ENCODE results near the gene TGM1. TPM values are rescaled to one million over a fixed set of nuclear protein-coding genes. Genes with fewer than 3 reads are reported as not detected.
"Not testable (repeated sequence)": the region's sequence is repeated elsewhere in the genome, so short reads cannot be mapped to it uniquely, and the experiment has no call there.

The TGM1 gene
- total RNA-seq, 4 donors from 2014 or later, result 1.3 to 43.3 (median 6.3) TPM

DNA sequence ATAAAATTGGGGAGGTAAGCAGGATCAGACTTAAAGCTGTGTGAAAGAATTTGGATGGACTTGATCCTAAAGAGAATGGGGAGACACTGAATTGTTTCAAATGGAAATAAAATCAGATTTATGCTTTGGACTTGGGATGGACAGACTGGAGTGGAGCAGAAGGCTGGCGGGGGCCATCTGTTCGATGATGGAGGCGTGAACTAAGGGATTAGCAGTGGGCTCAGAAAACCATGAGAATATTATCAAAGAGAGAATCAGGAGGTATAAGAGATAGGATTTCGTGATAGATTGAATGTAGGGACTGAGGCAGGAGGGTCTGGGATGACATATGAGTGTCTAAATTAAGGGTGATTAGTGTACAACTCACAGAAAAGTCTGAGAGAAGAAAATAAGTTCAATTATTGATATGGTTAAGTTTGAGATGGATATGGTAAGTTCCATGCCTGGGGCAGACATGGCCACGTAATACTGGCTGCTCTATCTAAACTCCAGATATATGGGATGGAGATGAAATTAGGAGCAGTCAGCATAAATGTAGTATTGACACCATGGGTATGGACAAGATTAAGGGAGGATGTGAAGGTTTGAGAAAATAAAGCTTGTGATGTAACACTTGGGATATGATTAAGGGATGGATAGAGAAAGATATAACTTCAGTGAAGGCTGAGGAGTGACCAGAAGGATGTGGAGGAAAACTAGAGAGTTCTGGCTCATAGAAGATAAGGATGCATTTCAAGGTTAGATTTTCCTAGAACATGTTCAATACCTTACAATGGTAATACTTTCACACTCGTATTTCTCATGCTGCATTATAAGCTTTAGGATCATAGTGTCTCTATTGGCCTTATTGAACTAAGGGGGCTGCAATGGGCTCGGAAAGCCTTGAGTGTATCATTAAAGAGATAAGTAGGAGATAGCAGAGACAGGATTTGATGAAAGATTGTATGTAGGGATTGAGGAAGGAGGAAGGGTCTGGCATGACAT is 58.5 kb downstream of the TGM1 start:
- no peaks in the 10 kb centered on the region for H3K27me3 ChIP-seq
- WGBS, 2 donors (ENCODE audit: low coverage in 1 of 2), result 88 to 95% methylated on average over 7 of the region's 7 CpGs
- H3K36me3 ChIP-seq, result peaks cover 0 to 93% of the 10 kb centered on the region in 2 donors
- no peak for ATAC-seq
- H3K27ac ChIP-seq, result no peak overlapping the region
- no peaks in the 10 kb centered on the region for H3K4me1 ChIP-seq
- H3K9me3 ChIP-seq, result no peaks in the 10 kb centered on the region
- no peak overlapping the region for H3K4me3 ChIP-seq
- TF ChIP-seq POLR2AphosphoS5 (IDR thresholded peaks at IDR 0.05) (no peak), EP300 (IDR thresholded peaks at IDR 0.05) (no peak), CTCF (IDR thresholded peaks at IDR 0.05) (no peak), POLR2A (IDR thresholded peaks at IDR 0.05) (no peak)

DNA sequence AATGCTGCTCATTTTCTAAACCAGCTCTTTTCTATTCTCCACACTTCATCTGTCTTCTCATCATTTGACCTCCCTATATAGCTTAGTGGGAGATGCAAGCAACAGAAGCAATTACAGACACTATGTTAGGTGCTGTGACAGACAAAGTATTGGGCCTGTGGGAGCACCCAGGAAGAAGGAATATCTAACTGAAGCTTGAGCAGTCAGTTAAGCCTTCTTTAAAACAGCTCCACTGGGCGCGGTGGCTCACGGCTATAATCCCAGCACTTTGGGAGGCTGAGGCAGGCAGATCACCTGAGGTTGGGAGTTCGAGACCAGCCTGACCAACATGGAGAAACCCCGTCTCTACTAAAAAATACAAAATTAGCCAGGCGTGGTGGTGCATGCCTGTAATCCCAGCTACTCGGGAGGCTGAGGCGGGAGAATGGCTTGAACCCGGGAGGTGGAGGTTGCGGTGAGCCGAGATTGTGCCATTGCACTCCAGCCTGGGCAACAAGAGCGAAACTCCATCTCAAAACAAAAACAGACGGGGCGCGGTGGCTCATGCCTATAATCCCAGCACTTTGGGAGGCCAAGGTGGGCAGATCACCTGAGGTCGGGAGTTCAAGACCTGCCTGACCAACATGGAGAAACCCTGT is 59.6 kb downstream of the TGM1 start:
- ATAC-seq, H3K4me3 ChIP-seq, H3K9me3 ChIP-seq, H3K27ac ChIP-seq, H3K4me1 ChIP-seq, H3K27me3 ChIP-seq: not testable (repeated sequence)
- 77 to 99% methylated on average over 8 to 12 of the region's 16 CpGs for WGBS, 2 donors (ENCODE audit: low coverage in 1 of 2)
- H3K36me3 ChIP-seq, result peaks cover 0 to 88% of the 10 kb centered on the region in 2 donors

DNA sequence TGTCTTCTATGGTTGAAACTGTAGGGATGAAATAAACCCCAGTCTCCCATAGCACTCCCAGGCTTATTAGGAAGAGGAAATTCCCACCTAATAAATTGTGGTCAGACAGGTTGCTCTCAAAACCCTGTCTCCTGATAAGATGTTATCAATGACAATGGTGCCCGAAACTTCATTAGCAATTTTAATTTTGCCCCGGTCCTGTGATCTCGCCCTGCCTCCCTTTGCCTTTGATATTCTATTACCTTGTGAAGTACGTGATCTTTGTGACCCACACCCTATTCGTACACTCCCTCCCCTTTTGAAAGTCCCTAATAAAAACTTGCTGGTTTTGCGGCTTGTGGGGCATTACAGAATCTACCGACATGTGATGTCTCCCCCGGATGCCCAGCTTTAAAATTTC is 60.4 kb downstream of the TGM1 start:
- H3K4me3 ChIP-seq, ATAC-seq, H3K9me3 ChIP-seq, H3K27ac ChIP-seq, H3K27me3 ChIP-seq: not testable (repeated sequence)
- 80 to 81% methylated on average over 6 to 8 of the region's 8 CpGs for WGBS, 2 donors (ENCODE audit: low coverage in 1 of 2)
- peaks cover 0 to 80% of the 10 kb centered on the region in 2 donors for H3K36me3 ChIP-seq
- H3K4me1 ChIP-seq, result peaks cover 0 to 16% (median 0%) of the 10 kb centered on the region in 3 donors

Small RNA genes within 50 kb of the gene (small RNA-seq; reads per million reads assigned to genes)
- gene CHMP4A, result 0 reads per million in 4 donors
- gene MDP1, result 0 reads per million in 4 donors

Other genes with a start within 250 kb of the TGM1 start
- under 1 TPM in 3 of 4 donors, not detected in 1; 0.12 to 0.47 (median 0.17) TPM for gene CARMIL3, start 211.2 kb downstream of the TGM1 start, total RNA-seq
- 1 to 10 TPM in 1 of 4 donors, not detected in 3; 1.5 TPM for gene CPNE6, start 191.6 kb downstream of the TGM1 start, total RNA-seq
- gene PCK2, start 168.9 kb downstream of the TGM1 start, total RNA-seq, result 10 to 100 TPM in 3 of 4 donors, 1 to 10 TPM in 1; 9.2 to 14.9 (median 11.6) TPM
- gene DCAF11, start 148.4 kb downstream of the TGM1 start, total RNA-seq, result 10 to 100 TPM; 58.0 to 81.6 (median 71.6) TPM
- 10 to 100 TPM in 1 of 4 donors, 1 to 10 TPM in 1, under 1 TPM in 1, not detected in 1; 0.81 to 10.4 (median 5.0) TPM for gene NRL, start 148.2 kb downstream of the TGM1 start, total RNA-seq
- gene FITM1, start 132.5 kb downstream of the TGM1 start, total RNA-seq, result under 1 TPM in 2 of 4 donors, not detected in 2; 0.27 to 0.67 TPM
- 100 to 1,000 TPM; 114 to 186 (median 127) TPM for gene PSME1, start 127.0 kb downstream of the TGM1 start, total RNA-seq
- 10 to 100 TPM in 2 of 4 donors, 1 to 10 TPM in 2; 6.4 to 15.4 (median 10.4) TPM for gene EMC9, start 121.6 kb downstream of the TGM1 start, total RNA-seq
- 10 to 100 TPM; 41.4 to 52.3 (median 42.0) TPM for gene PSME2, start 116.6 kb downstream of the TGM1 start, total RNA-seq
- 10 to 100 TPM; 19.0 to 38.9 (median 32.0) TPM for gene RNF31, start 115.7 kb downstream of the TGM1 start, total RNA-seq
- gene IRF9, start 101.9 kb downstream of the TGM1 start, total RNA-seq, result 10 to 100 TPM; 61.3 to 80.1 (median 68.1) TPM
- gene REC8, start 91.1 kb downstream of the TGM1 start, total RNA-seq, result 1 to 10 TPM; 1.6 to 8.2 (median 6.8) TPM
- gene IPO4, start 74.4 kb downstream of the TGM1 start, total RNA-seq, result 10 to 100 TPM; 16.8 to 31.6 (median 27.0) TPM
- gene TM9SF1, start 67.7 kb downstream of the TGM1 start, total RNA-seq, result 10 to 100 TPM; 34.7 to 53.3 (median 45.0) TPM
- gene TSSK4, start 57.5 kb downstream of the TGM1 start, total RNA-seq, result under 1 TPM in 1 of 4 donors, not detected in 3; 0.40 TPM
- gene CHMP4A, start 49.7 kb downstream of the TGM1 start, total RNA-seq, result 100 to 1,000 TPM in 2 of 4 donors, 10 to 100 TPM in 2; 93.4 to 134 (median 106) TPM
- gene MDP1, start 47.1 kb downstream of the TGM1 start, total RNA-seq, result 10 to 100 TPM in 3 of 4 donors, 1 to 10 TPM in 1; 6.9 to 17.1 (median 11.4) TPM
- gene NEDD8, start 30.8 kb downstream of the TGM1 start, total RNA-seq, result 100 to 1,000 TPM; 136 to 193 (median 168) TPM
- gene GMPR2, start 30.2 kb downstream of the TGM1 start, total RNA-seq, result 10 to 100 TPM; 46.0 to 70.5 (median 59.8) TPM
- 10 to 100 TPM; 53.2 to 72.5 (median 70.0) TPM for gene TINF2, start 20.6 kb downstream of the TGM1 start, total RNA-seq
- gene RABGGTA, start 8.4 kb upstream of the TGM1 start, total RNA-seq, result 10 to 100 TPM; 12.9 to 27.6 (median 16.5) TPM
- 10 to 100 TPM in 3 of 4 donors, 1 to 10 TPM in 1; 8.2 to 33.0 (median 17.7) TPM for gene DHRS1, start 36.6 kb upstream of the TGM1 start, total RNA-seq
- gene NOP9, start 36.7 kb upstream of the TGM1 start, total RNA-seq, result 10 to 100 TPM; 19.4 to 29.2 (median 22.8) TPM
- gene CIDEB, start 44.8 kb upstream of the TGM1 start, total RNA-seq, result 10 to 100 TPM in 2 of 4 donors, 1 to 10 TPM in 2; 4.9 to 12.5 (median 9.5) TPM
- gene LTB4R2, start 47.0 kb upstream of the TGM1 start, total RNA-seq, result 1 to 10 TPM; 2.4 to 5.0 (median 3.4) TPM
- gene LTB4R, start 48.3 kb upstream of the TGM1 start, total RNA-seq, result 1 to 10 TPM; 3.0 to 4.2 (median 3.4) TPM
- gene ADCY4, start 71.9 kb upstream of the TGM1 start, total RNA-seq, result 10 to 100 TPM; 13.3 to 40.5 (median 22.6) TPM
- gene RIPK3, start 76.8 kb upstream of the TGM1 start, total RNA-seq, result 1 to 10 TPM; 3.1 to 8.9 (median 3.9) TPM
- gene NFATC4, start 105.0 kb upstream of the TGM1 start, total RNA-seq, result 10 to 100 TPM; 33.5 to 63.5 (median 57.9) TPM
- gene NYNRIN, start 135.8 kb upstream of the TGM1 start, total RNA-seq, result 10 to 100 TPM in 2 of 4 donors, 1 to 10 TPM in 2; 6.9 to 19.9 (median 11.5) TPM
- gene CBLN3, start 166.5 kb upstream of the TGM1 start, total RNA-seq, result 1 to 10 TPM in 3 of 4 donors, under 1 TPM in 1; 0.49 to 2.8 (median 2.1) TPM
- 10 to 100 TPM; 50.7 to 68.0 (median 61.3) TPM for gene KHNYN, start 166.8 kb upstream of the TGM1 start, total RNA-seq
- 10 to 100 TPM; 21.5 to 39.7 (median 31.3) TPM for gene SDR39U1, start 179.6 kb upstream of the TGM1 start, total RNA-seq
- gene CMA1, start 245.1 kb upstream of the TGM1 start, total RNA-seq, result 1 to 10 TPM in 1 of 4 donors, under 1 TPM in 1, not detected in 2; 0.93 to 9.8 TPM

Measured in gastroesophageal sphincter (tissue), 4 donors.